Breast epithelium (tissue), 3 donors: ENCODE results near the gene EDC4.

Experiments
- POLR2A ChIP-seq: fragments of 450-650 bp; IDR thresholded peaks from one replicate; pipeline ENCODE4 v1.6.1; 2016; ENCODE audit warnings: antibody characterized with exemption, mild to moderate bottlenecking, moderate library complexity
- POLR2AphosphoS5 ChIP-seq, 3 donors: sonication (generic); formaldehyde crosslinking; IDR thresholded peaks; one replicate each; pipeline ENCODE4 v1.6.1; 2017; ENCODE audit warnings: antibody characterized with exemption in 3 of 3
- TF ChIP-seq, protein P1 (sequence below), 3 donors: fragments of 450-650 bp; IDR thresholded peaks; one replicate each; pipeline ENCODE4 v1.5.1; 2016 to 2017; ENCODE audit warnings: antibody characterized with exemption in 3 of 3, mild to moderate bottlenecking in 3 of 3, moderate library complexity in 3 of 3

DNA sequence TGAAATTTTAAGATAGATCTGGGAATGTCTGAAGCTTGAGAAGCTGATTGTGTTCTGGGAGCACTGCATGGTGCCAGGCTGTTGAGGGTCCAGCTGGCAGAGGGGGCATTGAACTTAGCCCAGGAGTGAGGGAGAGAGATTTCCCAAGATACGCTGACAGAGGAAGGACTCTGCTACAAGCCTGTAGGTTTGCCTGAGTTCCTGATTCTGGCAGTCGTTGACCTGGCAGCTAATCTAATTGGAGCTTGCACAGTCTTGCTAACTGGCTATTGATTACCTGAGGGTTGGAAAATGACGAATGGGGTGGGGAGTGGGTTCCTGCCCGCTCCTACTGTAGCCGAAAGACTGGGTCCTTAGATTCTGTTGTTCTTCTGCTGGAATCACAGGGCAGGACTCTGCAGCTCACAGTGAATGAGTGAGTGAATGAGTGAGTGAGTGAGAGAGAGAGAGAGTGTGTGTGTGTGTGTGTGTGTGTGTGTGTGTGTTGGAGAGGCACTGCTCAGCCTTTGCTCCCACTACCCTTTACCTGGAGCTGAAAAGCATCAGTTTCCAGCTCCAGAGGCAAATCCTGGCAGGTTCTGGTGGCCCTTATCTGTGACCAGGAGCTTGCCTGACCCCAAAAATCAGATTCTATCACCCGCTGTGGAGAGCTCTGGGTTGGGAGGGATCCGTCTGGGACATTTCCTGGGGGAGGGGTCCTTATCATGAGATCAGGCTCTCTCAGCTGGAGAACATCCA, 42.1 kb downstream of the EDC4 start:
- TF ChIP-seq, protein P1, sequence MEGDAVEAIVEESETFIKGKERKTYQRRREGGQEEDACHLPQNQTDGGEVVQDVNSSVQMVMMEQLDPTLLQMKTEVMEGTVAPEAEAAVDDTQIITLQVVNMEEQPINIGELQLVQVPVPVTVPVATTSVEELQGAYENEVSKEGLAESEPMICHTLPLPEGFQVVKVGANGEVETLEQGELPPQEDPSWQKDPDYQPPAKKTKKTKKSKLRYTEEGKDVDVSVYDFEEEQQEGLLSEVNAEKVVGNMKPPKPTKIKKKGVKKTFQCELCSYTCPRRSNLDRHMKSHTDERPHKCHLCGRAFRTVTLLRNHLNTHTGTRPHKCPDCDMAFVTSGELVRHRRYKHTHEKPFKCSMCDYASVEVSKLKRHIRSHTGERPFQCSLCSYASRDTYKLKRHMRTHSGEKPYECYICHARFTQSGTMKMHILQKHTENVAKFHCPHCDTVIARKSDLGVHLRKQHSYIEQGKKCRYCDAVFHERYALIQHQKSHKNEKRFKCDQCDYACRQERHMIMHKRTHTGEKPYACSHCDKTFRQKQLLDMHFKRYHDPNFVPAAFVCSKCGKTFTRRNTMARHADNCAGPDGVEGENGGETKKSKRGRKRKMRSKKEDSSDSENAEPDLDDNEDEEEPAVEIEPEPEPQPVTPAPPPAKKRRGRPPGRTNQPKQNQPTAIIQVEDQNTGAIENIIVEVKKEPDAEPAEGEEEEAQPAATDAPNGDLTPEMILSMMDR (IDR thresholded peaks at IDR 0.05), result no peak
- TF ChIP-seq POLR2A, result no peak
- no peak for TF ChIP-seq POLR2AphosphoS5 (IDR thresholded peaks at IDR 0.05)
